HCT116 (cell line): Measurements from ENCODE around the gene LTC4S. TPM values are rescaled to one million over a fixed set of nuclear protein-coding genes. Genes with fewer than 3 reads are reported as not detected.

Experiments used
- ATAC-seq: fragments of 200-7000 bp; cut with Tn5 transposase; 2 replicates; pipeline ENCODE4 v1.9.1; 2020; ENCODE audit warnings: mild to moderate bottlenecking, moderate library complexity
- BruUV-seq: library from RNA; stranded (reverse); fragments of 400-500 nt; replicated peaks from 2 replicates; lab custom pipeline; 2021; lab: Mats Ljungman, UMichigan
- CTCF ChIA-PET: fragments of 300-600 bp; sonication (Branson Sonifier 250); formaldehyde crosslinking; loops from one replicate; lab custom pipeline; 2021; ENCODE audit warnings: antibody characterized with exemption; lab: Charles Lee
- POLR2A ChIA-PET: fragments of 300-600, 350-600 bp; sonication (Branson Sonifier 250); formaldehyde crosslinking; loops from one replicate; lab custom pipeline; 2021; ENCODE audit warnings: antibody characterized with exemption; lab: Charles Lee
- RAD21 ChIA-PET, 2 experiments: fragments of 300-600 bp; sonication (Branson Sonifier 250); formaldehyde crosslinking; loops; one replicate each; lab custom pipeline; 2023; ENCODE audit warnings: low total read pairs in 2 of 2; ENCODE audit not compliant: uncharacterized antibody in 2 of 2, unreplicated experiment in 2 of 2, low non-redundant PET in 1 of 2; lab: Charles Lee
- DNase-seq: peaks from one replicate; pipeline ENCODE4 v3.0.0-alpha.2; 2010; ENCODE audit warnings: low read depth, low spot score
- H2AFZ ChIP-seq: fragments of 200-600 bp; shearing (Covaris generic), sonication (generic); 2 replicates; pipeline ENCODE4 v1.6.1; 2017; ENCODE audit warnings: low read depth, mixed run types, mixed read lengths, antibody characterized with exemption, low read length; ENCODE audit not compliant: poor library complexity, severe bottlenecking
- H3K27ac ChIP-seq: 2 replicates; pipeline ENCODE4 v1.5.1; 2012; ENCODE audit warnings: low read depth, low read length
- H3K27me3 ChIP-seq: fragments of 200-600 bp; sonication (generic); 2 replicates; pipeline ENCODE4 v1.6.1; 2016; ENCODE audit warnings: mixed run types, low read length, mixed read lengths; ENCODE audit not compliant: insufficient read depth
- H3K36me3 ChIP-seq, 2 experiments: fragments of 200-500 bp in 1 of 2; fragments of 200-600 bp in 1 of 2; sonication (Bioruptor generic) in 1 of 2; sonication (generic) in 1 of 2; 2 replicates each; pipeline versions ENCODE4 v1.5.1 to v1.6.1; 2014 to 2016; ENCODE audit warnings: low read length in 2 of 2, inconsistent platforms in 1 of 2, mixed read lengths in 1 of 2, mixed run types in 1 of 2; ENCODE audit not compliant: insufficient read depth in 2 of 2, control insufficient read depth in 1 of 2
- H3K4me1 ChIP-seq, 2 experiments: fragments of 200-600 bp in 1 of 2; sonication (generic) in 1 of 2; 2 replicates each; pipeline versions ENCODE4 v1.5.1 to v1.6.1; 2012 to 2017; ENCODE audit warnings: low read length in 2 of 2, inconsistent platforms in 1 of 2, mild to moderate bottlenecking in 1 of 2, mixed read lengths in 1 of 2, mixed run types in 1 of 2, moderate library complexity in 1 of 2; ENCODE audit not compliant: insufficient read depth in 2 of 2, control insufficient read depth in 1 of 2
- H3K4me2 ChIP-seq: fragments of 200-600 bp; sonication (generic); 2 replicates; pipeline ENCODE4 v1.6.1; 2017; ENCODE audit warnings: mixed run types, low read length, mixed read lengths
- H3K4me3 ChIP-seq, 2 experiments: fragments of 200-600 bp in 1 of 2; sonication (generic) in 1 of 2; replicated peaks in 1 of 2; 2 replicates each; pipeline ENCODE4 v1.5.1; 2011 to 2016; ENCODE audit warnings: low read length in 2 of 2, control low read depth in 1 of 2, low read depth in 1 of 2, mild to moderate bottlenecking in 1 of 2, mixed read lengths in 1 of 2, mixed run types in 1 of 2
- H3K79me2 ChIP-seq: fragments of 200-600 bp; sonication (generic); 2 replicates; pipeline ENCODE4 v1.6.1; 2017; ENCODE audit warnings: mild to moderate bottlenecking, mixed run types, low read length, moderate library complexity, mixed read lengths; ENCODE audit not compliant: insufficient read depth
- H3K9ac ChIP-seq: fragments of 200-600 bp; sonication (generic); 2 replicates; pipeline ENCODE4 v1.6.1; 2016; ENCODE audit warnings: low read length, mixed read lengths
- H3K9me2 ChIP-seq: fragments of 200-600 bp; sonication (generic), shearing (Covaris generic); 2 replicates; pipeline ENCODE4 v1.6.1; 2017; ENCODE audit warnings: mixed run types, mild to moderate bottlenecking, moderate library complexity; ENCODE audit not compliant: insufficient read depth
- H3K9me3 ChIP-seq, 2 experiments: fragments of 200-500 bp in 1 of 2; fragments of 200-600 bp in 1 of 2; sonication (Bioruptor generic) in 1 of 2; sonication (generic) in 1 of 2; 2 replicates each; pipeline ENCODE4 v1.6.1; 2014 to 2017; ENCODE audit warnings: low read length in 2 of 2, mixed read lengths in 2 of 2, inconsistent platforms in 1 of 2, low read depth in 1 of 2, mild to moderate bottlenecking in 1 of 2, mixed run types in 1 of 2, moderate library complexity in 1 of 2; ENCODE audit not compliant: control insufficient read depth in 1 of 2, insufficient read depth in 1 of 2
- H4K20me1 ChIP-seq: fragments of 200-600 bp; sonication (generic), shearing (Covaris generic); 2 replicates; pipeline ENCODE4 v1.6.1; 2017; ENCODE audit warnings: mixed run types, mild to moderate bottlenecking, moderate library complexity; ENCODE audit not compliant: insufficient read depth
- CTCF ChIP-seq, 3 experiments: fragments of 200-600 bp in 1 of 3; sonication (generic) in 1 of 3; IDR thresholded peaks in 2 of 3; conservative IDR thresholded peaks in 1 of 3; 2 replicates each; pipeline ENCODE4 v1.5.1; 2012 to 2017; ENCODE audit warnings: low read depth in 2 of 3, low read length in 2 of 3, antibody characterized with exemption in 1 of 3, borderline replicate concordance in 1 of 3, control low read depth in 1 of 3, mild to moderate bottlenecking in 1 of 3, mixed read lengths in 1 of 3, mixed run types in 1 of 3, moderate library complexity in 1 of 3; ENCODE audit not compliant: insufficient read depth in 1 of 3
- EGR1 ChIP-seq: IDR thresholded peaks from 2 replicates; pipeline ENCODE4 v1.6.1; 2012; ENCODE audit warnings: low read depth
- JUND ChIP-seq: IDR thresholded peaks from 2 replicates; pipeline ENCODE4 v1.6.1; 2012
- POLR2AphosphoS5 ChIP-seq: IDR thresholded peaks from 2 replicates; pipeline ENCODE4 v1.6.1; 2011; ENCODE audit warnings: mild to moderate bottlenecking, low read depth, low read length, moderate library complexity
- RAD21 ChIP-seq: IDR thresholded peaks from 2 replicates; pipeline ENCODE4 v1.6.1; 2012; ENCODE audit warnings: low read depth, mild to moderate bottlenecking
- REST ChIP-seq: IDR thresholded peaks from 2 replicates; pipeline ENCODE4 v1.6.1; 2012; ENCODE audit warnings: low read depth
- SRF ChIP-seq: IDR thresholded peaks from 2 replicates; pipeline ENCODE4 v1.6.1; 2012; ENCODE audit warnings: low read depth
- TCF7L2 ChIP-seq: IDR thresholded peaks from 2 replicates; pipeline ENCODE4 v1.7.0; 2011; ENCODE audit warnings: borderline replicate concordance, inconsistent platforms; ENCODE audit not compliant: insufficient read depth, insufficient read length; ENCODE audit errors: extremely low read depth
- YY1 ChIP-seq: IDR thresholded peaks from 2 replicates; pipeline ENCODE4 v1.6.1; 2011; ENCODE audit warnings: low read length, low read depth, moderate library complexity, mild to moderate bottlenecking; ENCODE audit not compliant: insufficient replicate concordance; ENCODE audit errors: extremely low read depth
- ZFX ChIP-seq: fragments of 450-650 bp; IDR thresholded peaks from 2 replicates; pipeline ENCODE4 v1.6.1; 2017
- intact Hi-C: fragments of 100-400 bp; cut with micrococcal nuclease; formaldehyde crosslinking; loops from 2 replicates; pipeline ENCODE4 v1.10.0; 2022
- total RNA-seq: library from RNA; stranded (reverse); gene quantifications from one replicate; pipeline ENCODE4 v1.2.1, GENCODE V29; 2021; ENCODE audit not compliant: unreplicated experiment

The LTC4S gene
- total RNA-seq, 1 experiment from 2014 or later: 5.0 TPM

GRCh38 chr5:179818746-179819295 lies 25.0 kb downstream of the LTC4S start:
- no peaks in the 10 kb centered on the region for H3K9me3 ChIP-seq
- H3K27ac ChIP-seq: peak overlapping the region; percentile 99
- H2AFZ ChIP-seq: no peak overlapping the region
- ChIA-PET POLR2A (interaction anchor here (0.8 to 2.5 kb wide), 3 partner anchors 8 to 195 kb away, joined by 3 to 8 read pairs (median 4); partner anchors contain the start of genes HNRNPH1 and MAML1), RAD21 (no interaction called here), CTCF (no interaction called here)
- no peaks in the 10 kb centered on the region for H3K9me2 ChIP-seq
- peak; percentile 46 for ATAC-seq
- TF ChIP-seq TCF7L2 (peak; percentile 42), YY1 (peak; percentile 53), POLR2AphosphoS5 (peak; percentile 60), JUND (no peak)
- H3K4me3 ChIP-seq: peak overlapping the region; percentile 31 to 51
- H3K4me2 ChIP-seq: peak overlapping the region; percentile 94
- intact Hi-C loops: loop anchor here (1.0 kb wide), 1 partner anchor 8 kb away; no protein-coding TSS in a partner anchor
- H3K79me2 ChIP-seq: peaks cover 30% of the 10 kb centered on the region
- peak; percentile 72 for DNase-seq
- H3K27me3 ChIP-seq: no peaks in the 10 kb centered on the region
- peaks cover 35 to 52% of the 10 kb centered on the region in 2 experiments for H3K4me1 ChIP-seq
- no TSS peak for BruUV-seq
- H3K9ac ChIP-seq: peak overlapping the region; percentile 97
- H4K20me1 ChIP-seq: peaks cover 12% of the 10 kb centered on the region; the same call in 1 of the 2 replicates
- H3K36me3 ChIP-seq: peaks cover 14 to 29% of the 10 kb centered on the region in 2 experiments; a peak in 3 of 4 replicates

GRCh38 chr5:179819296-179820126 lies 25.7 kb downstream of the LTC4S start:
- CTCF ChIA-PET: interaction anchor here (0.6 to 2.2 kb wide), 2 partner anchors 17 to 24 kb away, joined by 4 to 8 read pairs; no protein-coding TSS in a partner anchor
- intact Hi-C loops: loop anchor here (1.0 to 2.0 kb wide), 3 partner anchors 8 to 39 kb away; partner anchors contain the start of genes MGAT4B and MRNIP
- ATAC-seq (peak; percentile 20), DNase-seq (no peak)
- POLR2A ChIA-PET: interaction anchor here (0.8 to 2.5 kb wide), 7 partner anchors 8 to 196 kb away, joined by 3 to 18 read pairs (median 4); partner anchors contain the start of genes HNRNPH1 and MAML1
- Histone ChIP-seq H4K20me1 (peaks cover 12% of the 10 kb centered on the region; the same call in 1 of the 2 replicates), H2AFZ (no peak overlapping the region), H3K4me2 (peak overlapping the region; percentile 94), H3K36me3 (peaks cover 17 to 29% of the 10 kb centered on the region in 2 experiments; a peak in 3 of 4 replicates), H3K27me3 (no peaks in the 10 kb centered on the region), H3K9me2 (no peaks in the 10 kb centered on the region), H3K4me1 (peaks cover 35 to 52% of the 10 kb centered on the region in 2 experiments), H3K9me3 (no peaks in the 10 kb centered on the region), H3K79me2 (peaks cover 37% of the 10 kb centered on the region), H3K4me3 (peak overlapping the region; percentile 31 to 87; a peak in 2 of 4 replicates), H3K27ac (peak overlapping the region; percentile 99), H3K9ac (peak overlapping the region; percentile 97)
- RAD21 ChIA-PET: interaction anchor here in 1 of 2 experiments (1.2 kb wide), 1 partner anchor 13 kb away, joined by 3 read pairs; the partner anchor contains the start of gene MGAT4B
- BruUV-seq: no TSS peak
- no peak for TF ChIP-seq RAD21
- peak; percentile 92 for TF ChIP-seq ZFX
- TF ChIP-seq CTCF (IDR thresholded peaks at IDR 0.05 in 2 of 3, conservative IDR thresholded peaks at IDR 0.05 in 1 of 3; ENCODE audit: borderline replicate concordance in 1 of 3, insufficient read depth in 1 of 3, low read depth in 2 of 3, low read length in 2 of 3): no peak
- TF ChIP-seq SRF: no peak
- no peak for TF ChIP-seq EGR1
- 0 out of 2 replicates have a peak, but pooled peaks have one; percentile 8 for TF ChIP-seq POLR2AphosphoS5
- no peak for TF ChIP-seq REST
